Neural progenitor cell (in vitro differentiated cells): ENCODE measurements around the gene MSRB1. TPM values are rescaled to one million over a fixed set of nuclear protein-coding genes. Genes with fewer than 3 reads are reported as not detected.
"Not testable (repeated sequence)": the region's sequence is repeated elsewhere in the genome, so short reads cannot be mapped to it uniquely, and the experiment has no call there.

Experiments used
- DNase-seq: peaks from one replicate; pipeline ENCODE4 v3.0.0-alpha.2; 2016; ENCODE audit warnings: low spot score
- H2AFZ ChIP-seq: fragments of 200-600 bp; sonication (generic); replicated peaks from 2 replicates; pipeline ENCODE4 v1.6.1; 2016; ENCODE audit warnings: antibody characterized with exemption
- H3F3A ChIP-seq: fragments of 200-600 bp; sonication (generic); 2 replicates; pipeline ENCODE4 v1.6.1; 2016; ENCODE audit warnings: antibody characterized with exemption, low read depth
- H3K27ac ChIP-seq: fragments of 200-600 bp; sonication (generic); 2 replicates; pipeline ENCODE4 v1.5.1; 2016; ENCODE audit warnings: mild to moderate bottlenecking
- H3K27me3 ChIP-seq: fragments of 200-600 bp; sonication (generic); 2 replicates; pipeline ENCODE4 v1.6.1; 2016; ENCODE audit warnings: mild to moderate bottlenecking, moderate library complexity
- H3K36me3 ChIP-seq: fragments of 200-600 bp; sonication (generic); 2 replicates; pipeline ENCODE4 v1.5.1; 2016
- H3K4me1 ChIP-seq: fragments of 200-600 bp; sonication (generic); 2 replicates; pipeline ENCODE4 v1.6.1; 2016; ENCODE audit warnings: mixed run types
- H3K4me2 ChIP-seq: fragments of 200-600 bp; sonication (generic); 2 replicates; pipeline ENCODE4 v1.6.1; 2016
- H3K4me3 ChIP-seq: fragments of 200-600 bp; sonication (generic); 2 replicates; pipeline ENCODE4 v1.5.1; 2016
- H3K79me2 ChIP-seq: fragments of 200-600 bp; sonication (generic); 2 replicates; pipeline ENCODE4 v1.6.1; 2016; ENCODE audit warnings: low read depth
- H3K9ac ChIP-seq: fragments of 200-600 bp; sonication (generic); 2 replicates; pipeline ENCODE4 v1.6.1; 2016
- H3K9me3 ChIP-seq: fragments of 200-600 bp; sonication (generic); 2 replicates; pipeline ENCODE4 v1.5.1; 2016; ENCODE audit warnings: low read depth
- H4K20me1 ChIP-seq: fragments of 200-600 bp; sonication (generic); 2 replicates; pipeline ENCODE4 v1.6.1; 2016; ENCODE audit warnings: low read depth
- H3K27ac Mint-ChIP-seq: 3 replicates; pipeline ENCODE4 v1.8.0; 2021; ENCODE audit warnings: mixed read lengths
- H3K27me3 Mint-ChIP-seq: 2 replicates; pipeline ENCODE4 v1.8.0; 2022; ENCODE audit warnings: low read depth, mild to moderate bottlenecking, inconsistent platforms, moderate library complexity, mixed read lengths; ENCODE audit not compliant: insufficient read depth
- H3K36me3 Mint-ChIP-seq: 3 replicates; pipeline ENCODE4 v1.8.0; 2021; ENCODE audit warnings: mixed read lengths
- H3K4me1 Mint-ChIP-seq: 3 replicates; pipeline ENCODE4 v1.8.0; 2021; ENCODE audit warnings: mixed read lengths
- H3K4me3 Mint-ChIP-seq: 3 replicates; pipeline ENCODE4 v1.8.0; 2021; ENCODE audit warnings: mild to moderate bottlenecking, moderate library complexity, mixed read lengths
- H3K9me3 Mint-ChIP-seq: 3 replicates; pipeline ENCODE4 v1.8.0; 2020; ENCODE audit warnings: mixed read lengths
- CTCF ChIP-seq: fragments of 200-600 bp; sonication (generic); IDR thresholded peaks from 2 replicates; pipeline ENCODE4 v1.5.1; 2017; ENCODE audit warnings: antibody characterized with exemption, mild to moderate bottlenecking
- EZH2 ChIP-seq: fragments of 200-600 bp; sonication (generic); IDR thresholded peaks from 2 replicates; pipeline ENCODE4 v1.6.1; 2017; ENCODE audit warnings: antibody characterized with exemption, mild to moderate bottlenecking, moderate library complexity
- EZH2phosphoT487 ChIP-seq: fragments of 200-600 bp; sonication (generic); IDR thresholded peaks from 2 replicates; pipeline ENCODE4 v1.6.1; 2017; ENCODE audit warnings: antibody characterized with exemption
- total RNA-seq: library from RNA; depleted of rRNA; stranded (reverse); fragments of >200 nt; gene quantifications from 2 replicates; pipeline ENCODE4 v1.2.3, GENCODE V29; 2015; ENCODE audit warnings: low replicate concordance

Gene MSRB1
- total RNA-seq, 1 donor from 2014 or later = 26.9 TPM

DNA sequence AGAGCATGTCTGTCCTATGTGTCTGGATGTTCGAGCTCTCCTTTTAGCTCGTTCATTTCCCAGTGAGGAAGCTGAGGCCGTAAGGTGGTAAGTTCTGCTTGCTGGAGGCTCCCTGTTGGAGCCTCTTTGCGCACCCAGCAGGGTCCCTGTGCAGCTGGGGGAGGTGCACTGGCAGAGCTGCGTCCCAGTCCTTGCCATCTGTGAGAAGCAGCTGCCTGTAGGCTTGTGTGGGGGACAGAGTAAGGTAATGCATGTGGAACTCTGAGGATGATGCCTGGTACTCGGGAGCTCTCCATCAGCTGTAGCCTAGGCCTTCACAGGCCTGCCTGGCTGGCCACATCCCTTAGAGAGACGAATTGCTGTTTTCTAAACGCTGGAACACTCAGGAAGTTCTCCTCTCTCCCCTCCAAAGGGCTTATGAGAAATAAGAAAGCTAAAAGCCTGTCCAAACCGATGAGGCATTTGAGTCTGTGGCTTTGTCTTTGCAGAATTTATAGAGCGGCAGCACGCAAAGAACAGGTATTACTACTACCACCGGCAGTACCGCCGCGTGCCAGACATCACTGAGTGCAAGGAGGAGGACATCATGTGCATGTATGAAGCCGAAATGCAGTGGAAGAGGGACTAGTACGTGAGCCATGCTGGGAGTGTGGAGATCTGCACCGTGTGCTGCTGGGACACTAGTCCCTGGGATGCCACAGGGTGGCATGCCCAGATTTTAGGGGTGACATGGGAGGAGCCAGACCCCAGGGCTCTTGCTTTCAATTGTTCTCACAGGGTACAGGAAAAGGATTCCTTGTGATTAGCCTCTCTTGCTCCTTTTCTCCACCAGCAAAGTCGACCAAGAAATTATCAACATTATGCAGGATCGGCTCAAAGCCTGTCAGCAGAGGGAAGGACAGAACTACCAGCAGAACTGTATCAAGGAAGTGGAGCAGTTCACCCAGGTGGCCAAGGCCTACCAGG lies 17.9 kb upstream of the MSRB1 start:
- Histone ChIP-seq H3K27ac (peak overlapping the region; percentile 74), H2AFZ (no peak overlapping the region), H3K4me3 (peak overlapping the region; percentile 76), H3K27me3 (no peaks in the 10 kb centered on the region), H3K9ac (no peak overlapping the region), H3K79me2 (peaks cover 49% of the 10 kb centered on the region), H3K4me2 (peak overlapping the region; percentile 84), H4K20me1 (peaks cover 44% of the 10 kb centered on the region), H3K9me3 (no peaks in the 10 kb centered on the region), H3K4me1 (peaks cover 24% of the 10 kb centered on the region), H3F3A (peaks cover 47% of the 10 kb centered on the region), H3K36me3 (no peaks in the 10 kb centered on the region)
- TF ChIP-seq CTCF = no peak
- no peak for TF ChIP-seq EZH2phosphoT487
- TF ChIP-seq EZH2 = no peak
- no peaks in the 10 kb centered on the region for H3K9me3 Mint-ChIP-seq
- H3K36me3 Mint-ChIP-seq = peaks cover 12% of the 10 kb centered on the region
- H3K4me3 Mint-ChIP-seq = peak overlapping the region; percentile 96
- H3K27me3 Mint-ChIP-seq = no peaks in the 10 kb centered on the region
- peak; percentile 37 for DNase-seq
- H3K4me1 Mint-ChIP-seq = peaks cover 34% of the 10 kb centered on the region
- no peak overlapping the region for H3K27ac Mint-ChIP-seq

DNA sequence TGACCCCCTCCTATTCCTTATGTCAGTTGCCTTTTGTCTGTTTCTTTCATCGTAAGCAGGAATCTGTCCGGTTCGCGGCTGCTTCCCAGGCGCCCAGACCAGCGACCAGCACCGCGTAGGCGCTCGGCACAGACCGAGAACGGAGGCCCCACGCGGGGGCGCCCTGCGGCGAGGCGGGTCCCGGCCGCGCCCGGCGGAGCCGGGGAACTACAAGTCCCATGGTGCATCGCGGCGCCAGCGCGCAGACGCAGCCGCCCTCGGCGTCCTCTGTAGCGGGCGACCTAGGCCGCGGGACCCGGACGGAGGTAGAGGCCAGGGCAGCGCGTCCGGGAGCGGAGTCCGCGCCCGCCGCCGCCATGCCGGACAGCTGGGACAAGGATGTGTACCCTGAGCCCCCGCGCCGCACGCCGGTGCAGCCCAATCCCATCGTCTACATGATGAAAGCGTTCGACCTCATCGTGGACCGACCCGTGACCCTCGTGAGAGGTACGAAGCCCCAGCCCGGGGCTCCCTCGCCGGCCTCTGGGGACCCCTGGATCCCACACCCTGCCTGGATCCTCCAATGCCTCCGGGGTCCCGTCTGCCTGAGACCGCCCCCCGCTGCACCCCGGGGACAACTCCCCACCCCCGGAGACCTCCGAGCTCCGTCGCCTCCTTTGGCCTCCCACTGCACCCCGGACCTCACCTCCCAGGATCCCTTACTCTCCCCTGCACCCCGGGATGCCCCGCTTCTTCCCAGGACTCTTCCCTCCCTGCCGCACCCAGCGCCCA lies 16.5 kb upstream of the MSRB1 start, which contains the start of gene NDUFB10:
Gene NDUFB10, plus strand, starts transcription at position 270 of the 771 bp plus-strand sequence. Its CDS starts 87 bp downstream, at position 357.
- TF ChIP-seq CTCF (peak; percentile 60), EZH2phosphoT487 (no peak)
- H3K27ac Mint-ChIP-seq = peak within 1 kb of the TSS; percentile 72
- H3K27me3 Mint-ChIP-seq = peaks cover 2% of the 10 kb centered on the region
- Histone ChIP-seq H3F3A (peaks cover 47% of the 10 kb centered on the region), H3K4me2 (peak within 1 kb of the TSS; percentile 84), H3K4me1 (peaks cover 19% of the 10 kb centered on the region), H3K9me3 (no peaks in the 10 kb centered on the region), H3K79me2 (peaks cover 36% of the 10 kb centered on the region), H3K4me3 (peak within 1 kb of the TSS; percentile 76), H3K36me3 (no peaks in the 10 kb centered on the region), H3K27ac (no peak within 1 kb of the TSS), H3K27me3 (no peaks in the 10 kb centered on the region), H3K9ac (peak within 1 kb of the TSS; percentile 68), H2AFZ (peak within 1 kb of the TSS; percentile 90), H4K20me1 (peaks cover 43% of the 10 kb centered on the region)
- H3K4me3 Mint-ChIP-seq = peak within 1 kb of the TSS; percentile 96
- peaks cover 12% of the 10 kb centered on the region for H3K36me3 Mint-ChIP-seq
- peak; percentile 96 for DNase-seq
- peaks cover 30% of the 10 kb centered on the region for H3K4me1 Mint-ChIP-seq
- H3K9me3 Mint-ChIP-seq = no peaks in the 10 kb centered on the region

- peaks cover 30% of the 10 kb centered on the region for H3K79me2 ChIP-seq
- Mint-ChIP-seq H3K27me3 (peaks cover 2% of the 10 kb centered on the region), H3K4me3 (peak overlapping the region; percentile 96), H3K4me1 (peaks cover 25% of the 10 kb centered on the region), H3K9me3 (no peaks in the 10 kb centered on the region), H3K36me3 (peaks cover 9% of the 10 kb centered on the region), H3K27ac (no peak overlapping the region)
- H3K9ac ChIP-seq = no peak overlapping the region
- peak overlapping the region; percentile 84 for H3K4me2 ChIP-seq
- H3K9me3 ChIP-seq = no peaks in the 10 kb centered on the region
- peaks cover 19% of the 10 kb centered on the region for H3K4me1 ChIP-seq
- TF ChIP-seq EZH2phosphoT487 = no peak
- TF ChIP-seq CTCF = no peak
- TF ChIP-seq EZH2 = no peak
- H2AFZ ChIP-seq = peak overlapping the region; percentile 90
- DNase-seq = no peak
- H3K36me3 ChIP-seq = no peaks in the 10 kb centered on the region
- peaks cover 36% of the 10 kb centered on the region for H4K20me1 ChIP-seq
- H3K27ac ChIP-seq = no peak overlapping the region
- H3K27me3 ChIP-seq = no peaks in the 10 kb centered on the region
- H3F3A ChIP-seq = peaks cover 41% of the 10 kb centered on the region
- peak overlapping the region; percentile 76 for H3K4me3 ChIP-seq
These were observed 15.8 kb upstream of the MSRB1 start for GRCh38 chr16:1958715-1959268.

DNA sequence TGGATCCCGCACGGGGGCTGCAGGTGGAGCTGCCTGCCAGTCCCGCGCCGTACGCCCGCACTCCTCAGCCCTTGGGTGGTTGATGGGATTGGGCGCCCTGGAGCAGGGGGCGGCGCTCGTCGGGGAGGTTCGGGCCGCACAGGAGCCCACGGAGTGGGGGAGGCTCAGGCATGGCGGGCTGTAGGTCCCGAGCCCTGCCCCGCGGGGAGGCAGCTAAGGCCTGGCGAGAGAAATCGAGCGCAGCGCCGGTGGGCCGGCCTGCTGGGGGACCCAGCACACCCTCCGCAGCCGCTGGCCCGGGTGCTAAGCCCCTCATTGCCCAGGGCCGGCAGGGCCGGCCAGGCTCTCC lies 15.1 kb upstream of the MSRB1 start:
- Histone ChIP-seq H3K4me1 (peaks cover 12% of the 10 kb centered on the region), H3F3A (peaks cover 35% of the 10 kb centered on the region), H3K79me2 (peaks cover 23% of the 10 kb centered on the region), H4K20me1 (peaks cover 29% of the 10 kb centered on the region)
- H3K9me3 Mint-ChIP-seq, H3K36me3 ChIP-seq, H3K4me3 ChIP-seq, H3K27me3 ChIP-seq, H3K36me3 Mint-ChIP-seq, H3K9ac ChIP-seq, DNase-seq, H3K4me2 ChIP-seq, H3K27ac Mint-ChIP-seq, H3K27me3 Mint-ChIP-seq, H3K4me3 Mint-ChIP-seq, H2AFZ ChIP-seq, H3K27ac ChIP-seq, H3K9me3 ChIP-seq: not testable (repeated sequence)
- H3K4me1 Mint-ChIP-seq = peaks cover 19% of the 10 kb centered on the region
